Measurements from ENCODE around the gene GNB4.

GNB4 gene

GRCh38 chr3:179425075-179425474 is 26.2 kb downstream of the GNB4 start:
- no peak for TF ChIP-seq CTCF (IDR thresholded peaks at IDR 0.05; ENCODE audit: insufficient read depth, missing control alignments)
- FAIRE-seq: no peak

GRCh38 chr3:179421500-179421899 is 29.8 kb downstream of the GNB4 start:
- DNase-seq (ENCODE audit: insufficient read length, low spot score) (no peak), FAIRE-seq (no peak)
- TF ChIP-seq CTCF (IDR thresholded peaks at IDR 0.05; ENCODE audit: insufficient read depth, missing control alignments): peak; percentile 43

More at GRCh38 chr3:179425075-179425474, 26.2 kb downstream of the GNB4 start:
- no peak for DNase-seq (ENCODE audit: insufficient read length, low spot score)

GRCh38 chr3:179418610-179419009 is 32.7 kb downstream of the GNB4 start:
- no peak for DNase-seq (ENCODE audit: insufficient read length, low spot score)
- TF ChIP-seq CTCF (IDR thresholded peaks at IDR 0.05; ENCODE audit: insufficient read depth, missing control alignments): no peak
- FAIRE-seq: no peak

GRCh38 chr3:179416681-179417080 is 34.6 kb downstream of the GNB4 start:
- FAIRE-seq (no peak), DNase-seq (ENCODE audit: insufficient read length, low spot score) (no peak)
- no peak for TF ChIP-seq CTCF (IDR thresholded peaks at IDR 0.05; ENCODE audit: insufficient read depth, missing control alignments)

GRCh38 chr3:179415377-179415776 is 35.9 kb downstream of the GNB4 start:
- FAIRE-seq (no peak), DNase-seq (ENCODE audit: insufficient read length, low spot score) (no peak)
- no peak for TF ChIP-seq CTCF (IDR thresholded peaks at IDR 0.05; ENCODE audit: insufficient read depth, missing control alignments)

GRCh38 chr3:179414804-179415203 is 36.5 kb downstream of the GNB4 start:
- no peak for TF ChIP-seq CTCF (IDR thresholded peaks at IDR 0.05; ENCODE audit: insufficient read depth, missing control alignments)
- DNase-seq (ENCODE audit: insufficient read length, low spot score) (no peak), FAIRE-seq (no peak)

- DNase-seq (ENCODE audit: insufficient read length, low spot score) (no peak), FAIRE-seq (no peak)
- no peak for TF ChIP-seq CTCF (IDR thresholded peaks at IDR 0.05; ENCODE audit: insufficient read depth, missing control alignments)
Measured at GRCh38 chr3:179410999-179411398, 40.3 kb downstream of the GNB4 start.

Measured in D721Med (cell line).